NCI-H345 (cell line): ENCODE data around the gene CPNE2.
"Not testable (repeated sequence)": the region's sequence is repeated elsewhere in the genome, so short reads cannot be mapped to it uniquely, and the experiment has no call there.

ENCODE experiments used
- DNase-seq: peaks from one replicate; lab custom pipeline; 2025; lab: John Stamatoyannopoulos, UW

Gene CPNE2

GRCh38 chr16:57098188-57098841 lies 5.9 kb downstream of the CPNE2 start:
- DNase-seq = no peak

GRCh38 chr16:57099965-57100364 lies 7.6 kb downstream of the CPNE2 start:
- DNase-seq = not testable (repeated sequence)

- DNase-seq = no peak
These were observed 8.1 kb downstream of the CPNE2 start for GRCh38 chr16:57100445-57100844.

GRCh38 chr16:57102888-57103851 lies 10.8 kb downstream of the CPNE2 start:
- DNase-seq = peak; percentile 5

GRCh38 chr16:57104706-57105105 lies 12.3 kb downstream of the CPNE2 start:
- no peak for DNase-seq

GRCh38 chr16:57105184-57105583 lies 12.8 kb downstream of the CPNE2 start:
- no peak for DNase-seq

- DNase-seq = no peak
These were observed 14.4 kb downstream of the CPNE2 start for GRCh38 chr16:57106767-57107166.

GRCh38 chr16:57107321-57107922 lies 15.0 kb downstream of the CPNE2 start:
- DNase-seq = no peak

GRCh38 chr16:57108432-57108831 lies 16.0 kb downstream of the CPNE2 start:
- DNase-seq = no peak

- DNase-seq = not testable (repeated sequence)
These were observed 17.1 kb downstream of the CPNE2 start for GRCh38 chr16:57109259-57110105.

- DNase-seq = no peak
These were observed 18.6 kb downstream of the CPNE2 start for GRCh38 chr16:57110937-57111336.

GRCh38 chr16:57111420-57111819 lies 19.0 kb downstream of the CPNE2 start:
- DNase-seq = no peak

- no peak for DNase-seq
These were observed 20.1 kb downstream of the CPNE2 start for GRCh38 chr16:57112403-57113041.

GRCh38 chr16:57113042-57113453 lies 20.7 kb downstream of the CPNE2 start:
- no peak for DNase-seq

GRCh38 chr16:57113664-57114063 lies 21.3 kb downstream of the CPNE2 start:
- no peak for DNase-seq

- DNase-seq = no peak
These were observed 22.8 kb downstream of the CPNE2 start for GRCh38 chr16:57115168-57115513.

- peak; percentile 29 for DNase-seq
These were observed 23.3 kb downstream of the CPNE2 start for GRCh38 chr16:57115514-57116182.

GRCh38 chr16:57118461-57119084 lies 26.2 kb downstream of the CPNE2 start:
- DNase-seq = no peak

GRCh38 chr16:57123216-57123973 lies 31.0 kb downstream of the CPNE2 start:
- DNase-seq = no peak
